ENCODE results near the gene INPP5E.
A peak's percentile ranks its signal among the peaks of the same experiment; 100 is the strongest.

Gene INPP5E

GRCh38 chr9:136445799-136446198 lies 6.2 kb upstream of the INPP5E start:
- no peaks in the 10 kb centered on the region for H3K9me3 ChIP-seq (ENCODE audit: control insufficient read depth in 1 of 2, low read length in 2 of 2)
- H3K9ac ChIP-seq (ENCODE audit: low read depth in 1 of 2, low read length in 2 of 2), result no peak overlapping the region
- H3K27me3 ChIP-seq (ENCODE audit: control insufficient read depth in 1 of 2, insufficient read depth in 2 of 2, low read length in 2 of 2), result no peaks in the 10 kb centered on the region
- no peak overlapping the region for H3K4me3 ChIP-seq (ENCODE audit: low read depth in 1 of 2, low read length in 2 of 2)
- no peaks in the 10 kb centered on the region for H3K4me1 ChIP-seq (ENCODE audit: control insufficient read depth in 1 of 2, insufficient read depth in 2 of 2, low read length in 2 of 2)
- H3K27ac ChIP-seq (ENCODE audit: low read depth, low read length), result no peak overlapping the region
- peaks cover 48 to 94% of the 10 kb centered on the region in 2 donors for H3K36me3 ChIP-seq (ENCODE audit: control insufficient read depth in 1 of 2, insufficient read depth in 2 of 2, low read length in 2 of 2)

DNA sequence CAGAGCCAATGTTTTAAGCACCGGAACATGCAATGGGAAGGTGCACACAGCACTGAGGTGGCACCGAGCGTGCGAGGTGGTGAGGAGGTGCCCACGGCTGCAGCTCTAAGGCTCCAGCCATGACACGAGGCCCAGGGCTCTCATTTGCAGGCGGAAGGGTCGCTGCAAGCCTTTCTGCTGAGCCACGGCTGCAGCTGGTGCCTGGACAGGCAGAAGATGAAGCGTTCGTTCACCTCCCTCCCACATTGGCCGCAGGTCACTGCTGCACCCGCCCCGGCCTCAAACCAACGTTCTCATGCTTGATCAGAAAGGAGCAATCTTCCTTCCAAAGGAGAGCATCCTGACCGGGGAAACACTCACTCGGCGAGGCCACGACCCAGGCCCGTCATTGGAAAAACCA lies 4.5 kb upstream of the INPP5E start:
- Histone ChIP-seq H3K27me3 (ENCODE audit: control insufficient read depth in 1 of 2, insufficient read depth in 2 of 2, low read length in 2 of 2) (no peaks in the 10 kb centered on the region), H3K27ac (ENCODE audit: low read depth, low read length) (no peak overlapping the region), H3K4me3 (ENCODE audit: low read depth in 1 of 2, low read length in 2 of 2) (no peak overlapping the region), H3K9me3 (ENCODE audit: control insufficient read depth in 1 of 2, low read length in 2 of 2) (no peaks in the 10 kb centered on the region), H3K4me1 (ENCODE audit: control insufficient read depth in 1 of 2, insufficient read depth in 2 of 2, low read length in 2 of 2) (peaks cover 4 to 5% of the 10 kb centered on the region in 2 donors), H3K36me3 (ENCODE audit: control insufficient read depth in 1 of 2, insufficient read depth in 2 of 2, low read length in 2 of 2) (peaks cover 44 to 82% of the 10 kb centered on the region in 2 donors), H3K9ac (ENCODE audit: low read depth in 1 of 2, low read length in 2 of 2) (no peak overlapping the region)

GRCh38 chr9:136443687-136444086 lies 4.0 kb upstream of the INPP5E start:
- Histone ChIP-seq H3K4me1 (ENCODE audit: control insufficient read depth in 1 of 2, insufficient read depth in 2 of 2, low read length in 2 of 2) (peaks cover 5 to 6% of the 10 kb centered on the region in 2 donors), H3K36me3 (ENCODE audit: control insufficient read depth in 1 of 2, insufficient read depth in 2 of 2, low read length in 2 of 2) (peaks cover 40 to 78% of the 10 kb centered on the region in 2 donors), H3K9ac (ENCODE audit: low read depth in 1 of 2, low read length in 2 of 2) (no peak overlapping the region), H3K4me3 (ENCODE audit: low read depth in 1 of 2, low read length in 2 of 2) (no peak overlapping the region), H3K27me3 (ENCODE audit: control insufficient read depth in 1 of 2, insufficient read depth in 2 of 2, low read length in 2 of 2) (no peaks in the 10 kb centered on the region), H3K27ac (ENCODE audit: low read depth, low read length) (no peak overlapping the region), H3K9me3 (ENCODE audit: control insufficient read depth in 1 of 2, low read length in 2 of 2) (no peaks in the 10 kb centered on the region)

- Histone ChIP-seq H3K4me3 (ENCODE audit: low read depth in 1 of 2, low read length in 2 of 2) (no peak overlapping the region), H3K36me3 (ENCODE audit: control insufficient read depth in 1 of 2, insufficient read depth in 2 of 2, low read length in 2 of 2) (peaks cover 38 to 72% of the 10 kb centered on the region in 2 donors), H3K4me1 (ENCODE audit: control insufficient read depth in 1 of 2, insufficient read depth in 2 of 2, low read length in 2 of 2) (peaks cover 11 to 12% of the 10 kb centered on the region in 2 donors), H3K27ac (ENCODE audit: low read depth, low read length) (no peak overlapping the region), H3K27me3 (ENCODE audit: control insufficient read depth in 1 of 2, insufficient read depth in 2 of 2, low read length in 2 of 2) (no peaks in the 10 kb centered on the region), H3K9ac (ENCODE audit: low read depth in 1 of 2, low read length in 2 of 2) (no peak overlapping the region), H3K9me3 (ENCODE audit: control insufficient read depth in 1 of 2, low read length in 2 of 2) (no peaks in the 10 kb centered on the region)
Observed at GRCh38 chr9:136443087-136443486, 3.4 kb upstream of the INPP5E start.

- peaks cover 32 to 64% of the 10 kb centered on the region in 2 donors for H3K36me3 ChIP-seq (ENCODE audit: control insufficient read depth in 1 of 2, insufficient read depth in 2 of 2, low read length in 2 of 2)
Observed at GRCh38 chr9:136442265-136442664, 2.6 kb upstream of the INPP5E start.

DNA sequence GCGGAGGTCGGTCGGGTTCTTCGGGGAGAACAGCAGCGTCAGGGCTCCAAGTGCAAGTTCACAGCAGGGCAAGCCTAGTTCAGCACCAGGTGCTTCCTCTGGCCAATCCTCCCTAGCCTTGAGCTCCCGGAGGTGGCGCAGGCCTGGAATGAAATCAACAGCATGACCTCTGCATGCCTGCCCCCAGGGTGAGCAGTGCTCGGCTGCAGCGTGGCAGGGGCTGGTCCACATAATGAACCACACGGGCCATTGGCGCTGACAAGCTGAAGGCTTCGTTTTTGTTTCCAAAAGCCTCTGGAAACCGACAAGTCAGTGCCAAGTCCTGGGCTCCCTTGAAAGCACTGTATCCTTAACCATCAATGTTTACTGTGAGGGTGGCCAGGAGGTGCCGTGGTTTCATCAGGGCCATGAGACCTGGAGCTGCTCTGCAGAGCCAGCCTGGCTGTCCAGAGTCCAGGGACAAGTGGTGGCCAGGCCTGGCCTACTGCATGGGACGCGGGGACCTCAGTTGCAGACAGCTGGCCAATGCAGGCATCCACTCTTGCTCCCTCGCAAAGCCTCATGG lies 2.1 kb upstream of the INPP5E start:
- Histone ChIP-seq H3K9me3 (ENCODE audit: control insufficient read depth in 1 of 2, low read length in 2 of 2) (no peaks in the 10 kb centered on the region), H3K4me1 (ENCODE audit: control insufficient read depth in 1 of 2, insufficient read depth in 2 of 2, low read length in 2 of 2) (peaks cover 23 to 24% of the 10 kb centered on the region in 2 donors), H3K4me3 (ENCODE audit: low read depth in 1 of 2, low read length in 2 of 2) (no peak overlapping the region), H3K9ac (ENCODE audit: low read depth in 1 of 2, low read length in 2 of 2) (no peak overlapping the region), H3K27ac (ENCODE audit: low read depth, low read length) (no peak overlapping the region), H3K27me3 (ENCODE audit: control insufficient read depth in 1 of 2, insufficient read depth in 2 of 2, low read length in 2 of 2) (no peaks in the 10 kb centered on the region), H3K36me3 (ENCODE audit: control insufficient read depth in 1 of 2, insufficient read depth in 2 of 2, low read length in 2 of 2) (peaks cover 27 to 59% of the 10 kb centered on the region in 2 donors)

More at GRCh38 chr9:136442265-136442664, 2.6 kb upstream of the INPP5E start:
- Histone ChIP-seq H3K4me3 (ENCODE audit: low read depth in 1 of 2, low read length in 2 of 2) (no peak overlapping the region), H3K9ac (ENCODE audit: low read depth in 1 of 2, low read length in 2 of 2) (no peak overlapping the region), H3K9me3 (ENCODE audit: control insufficient read depth in 1 of 2, low read length in 2 of 2) (no peaks in the 10 kb centered on the region), H3K4me1 (ENCODE audit: control insufficient read depth in 1 of 2, insufficient read depth in 2 of 2, low read length in 2 of 2) (peaks cover 19 to 20% of the 10 kb centered on the region in 2 donors), H3K27ac (ENCODE audit: low read depth, low read length) (no peak overlapping the region), H3K27me3 (ENCODE audit: control insufficient read depth in 1 of 2, insufficient read depth in 2 of 2, low read length in 2 of 2) (no peaks in the 10 kb centered on the region)

- Histone ChIP-seq H3K4me3 (ENCODE audit: low read depth in 1 of 2, low read length in 2 of 2) (no peak overlapping the region), H3K9ac (ENCODE audit: low read depth in 1 of 2, low read length in 2 of 2) (no peak overlapping the region), H3K36me3 (ENCODE audit: control insufficient read depth in 1 of 2, insufficient read depth in 2 of 2, low read length in 2 of 2) (peaks cover 24 to 55% of the 10 kb centered on the region in 2 donors), H3K4me1 (ENCODE audit: control insufficient read depth in 1 of 2, insufficient read depth in 2 of 2, low read length in 2 of 2) (peaks cover 23 to 25% of the 10 kb centered on the region in 2 donors), H3K27me3 (ENCODE audit: control insufficient read depth in 1 of 2, insufficient read depth in 2 of 2, low read length in 2 of 2) (no peaks in the 10 kb centered on the region), H3K27ac (ENCODE audit: low read depth, low read length) (no peak overlapping the region), H3K9me3 (ENCODE audit: control insufficient read depth in 1 of 2, low read length in 2 of 2) (no peaks in the 10 kb centered on the region)
Observed at GRCh38 chr9:136441191-136441680, 1.6 kb upstream of the INPP5E start.

- H3K9me3 ChIP-seq (ENCODE audit: control insufficient read depth in 1 of 2, low read length in 2 of 2), result no peaks in the 10 kb centered on the region
- no peak overlapping the region for H3K27ac ChIP-seq (ENCODE audit: low read depth, low read length)
- H3K27me3 ChIP-seq (ENCODE audit: control insufficient read depth in 1 of 2, insufficient read depth in 2 of 2, low read length in 2 of 2), result no peaks in the 10 kb centered on the region
- H3K4me3 ChIP-seq (ENCODE audit: low read depth in 1 of 2, low read length in 2 of 2), result peak overlapping the region; percentile 77 to 85
- peak overlapping the region; percentile 62 to 70 for H3K9ac ChIP-seq (ENCODE audit: low read depth in 1 of 2, low read length in 2 of 2)
- H3K36me3 ChIP-seq (ENCODE audit: control insufficient read depth in 1 of 2, insufficient read depth in 2 of 2, low read length in 2 of 2), result peaks cover 18 to 40% of the 10 kb centered on the region in 2 donors
- H3K4me1 ChIP-seq (ENCODE audit: control insufficient read depth in 1 of 2, insufficient read depth in 2 of 2, low read length in 2 of 2), result peaks cover 23 to 25% of the 10 kb centered on the region in 2 donors
Observed at GRCh38 chr9:136438548-136439480, 831 bp downstream of the INPP5E start.

DNA sequence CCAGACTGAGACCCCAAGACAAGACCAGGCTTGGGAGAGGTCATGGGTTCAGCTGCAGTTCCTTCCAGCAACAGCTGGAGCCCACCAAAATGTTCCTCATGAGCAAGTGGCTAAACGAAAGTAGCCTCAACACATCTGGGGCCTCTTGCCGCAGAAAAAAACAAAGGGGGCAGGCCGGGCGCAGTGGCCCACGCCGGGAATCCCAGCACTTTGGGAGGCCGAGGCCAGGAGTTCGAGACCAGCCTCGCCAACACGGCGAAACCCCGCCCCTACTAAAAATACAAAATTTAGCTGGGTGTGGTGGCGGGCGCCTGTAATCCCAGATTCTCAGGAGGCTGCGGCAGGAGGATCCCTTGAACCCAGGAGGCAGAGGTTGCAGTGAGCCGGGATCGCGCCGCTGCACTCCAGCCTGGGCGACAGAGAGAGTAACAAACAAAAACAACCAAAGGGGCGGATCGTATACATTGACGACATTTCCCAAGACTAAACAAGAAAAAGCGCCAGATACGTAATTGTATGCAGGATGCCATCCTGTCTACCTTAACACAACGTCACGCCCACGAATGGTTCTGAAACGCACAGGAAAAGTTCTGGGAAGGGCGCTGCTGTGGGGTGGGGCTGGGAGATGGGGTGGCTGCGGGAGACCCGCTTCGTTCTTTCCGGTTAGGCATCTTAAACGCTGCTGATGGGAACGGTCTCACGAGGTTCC lies 1.7 kb downstream of the INPP5E start:
- peaks cover 16 to 33% of the 10 kb centered on the region in 2 donors for H3K36me3 ChIP-seq (ENCODE audit: control insufficient read depth in 1 of 2, insufficient read depth in 2 of 2, low read length in 2 of 2)
- H3K27me3 ChIP-seq (ENCODE audit: control insufficient read depth in 1 of 2, insufficient read depth in 2 of 2, low read length in 2 of 2), result no peaks in the 10 kb centered on the region
- H3K4me1 ChIP-seq (ENCODE audit: control insufficient read depth in 1 of 2, insufficient read depth in 2 of 2, low read length in 2 of 2), result peaks cover 23 to 25% of the 10 kb centered on the region in 2 donors
- no peak overlapping the region for H3K27ac ChIP-seq (ENCODE audit: low read depth, low read length)
- peak overlapping the region; percentile 77 to 85 for H3K4me3 ChIP-seq (ENCODE audit: low read depth in 1 of 2, low read length in 2 of 2)
- H3K9me3 ChIP-seq (ENCODE audit: control insufficient read depth in 1 of 2, low read length in 2 of 2), result no peaks in the 10 kb centered on the region
- peak overlapping the region; percentile 62 to 70 for H3K9ac ChIP-seq (ENCODE audit: low read depth in 1 of 2, low read length in 2 of 2)
